Gastrocnemius medialis (tissue), 4 donors: ENCODE results near the gene RUNX1.

ENCODE experiments used
- POLR2A ChIP-seq, 2 donors: fragments of 450-650 bp; IDR thresholded peaks; one replicate each; pipeline ENCODE4 v1.6.1; 2017; ENCODE audit warnings: antibody characterized with exemption in 2 of 2, mild to moderate bottlenecking in 2 of 2, moderate library complexity in 2 of 2
- TF ChIP-seq, protein P1 (sequence below), 5 experiments: fragments of 450-650 bp in 3 of 5; fragments of 200-600 bp in 2 of 5; sonication (generic) in 2 of 5; IDR thresholded peaks in 4 of 5; conservative IDR thresholded peaks in 1 of 5; 1 replicate in 4 of 5; 2 replicates in 1 of 5; pipeline ENCODE4 v1.5.1; 2016 to 2019; ENCODE audit warnings: antibody characterized with exemption in 5 of 5, mild to moderate bottlenecking in 3 of 5, moderate library complexity in 3 of 5

DNA sequence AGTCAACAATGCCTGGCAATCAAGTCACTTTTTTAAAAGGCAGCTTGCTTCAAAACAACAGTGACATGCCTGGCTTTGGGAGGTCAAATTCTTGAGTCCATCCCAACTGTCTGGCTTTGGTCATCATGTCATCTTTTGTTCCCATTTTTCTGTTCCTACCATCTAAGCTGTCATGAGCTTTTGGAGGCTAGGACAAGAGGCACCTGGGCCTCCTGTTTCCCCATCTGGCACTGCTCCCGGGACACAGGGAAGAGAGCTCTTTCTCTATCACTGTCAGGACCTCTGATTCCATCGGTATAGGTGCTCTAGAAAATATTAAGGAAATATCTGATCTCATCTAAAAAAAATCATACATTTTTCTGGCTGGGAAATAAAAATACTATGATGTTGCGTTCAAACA is 224.0 kb downstream of the RUNX1 start:
- TF ChIP-seq, protein P1, sequence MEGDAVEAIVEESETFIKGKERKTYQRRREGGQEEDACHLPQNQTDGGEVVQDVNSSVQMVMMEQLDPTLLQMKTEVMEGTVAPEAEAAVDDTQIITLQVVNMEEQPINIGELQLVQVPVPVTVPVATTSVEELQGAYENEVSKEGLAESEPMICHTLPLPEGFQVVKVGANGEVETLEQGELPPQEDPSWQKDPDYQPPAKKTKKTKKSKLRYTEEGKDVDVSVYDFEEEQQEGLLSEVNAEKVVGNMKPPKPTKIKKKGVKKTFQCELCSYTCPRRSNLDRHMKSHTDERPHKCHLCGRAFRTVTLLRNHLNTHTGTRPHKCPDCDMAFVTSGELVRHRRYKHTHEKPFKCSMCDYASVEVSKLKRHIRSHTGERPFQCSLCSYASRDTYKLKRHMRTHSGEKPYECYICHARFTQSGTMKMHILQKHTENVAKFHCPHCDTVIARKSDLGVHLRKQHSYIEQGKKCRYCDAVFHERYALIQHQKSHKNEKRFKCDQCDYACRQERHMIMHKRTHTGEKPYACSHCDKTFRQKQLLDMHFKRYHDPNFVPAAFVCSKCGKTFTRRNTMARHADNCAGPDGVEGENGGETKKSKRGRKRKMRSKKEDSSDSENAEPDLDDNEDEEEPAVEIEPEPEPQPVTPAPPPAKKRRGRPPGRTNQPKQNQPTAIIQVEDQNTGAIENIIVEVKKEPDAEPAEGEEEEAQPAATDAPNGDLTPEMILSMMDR (IDR thresholded peaks at IDR 0.05 in 4 of 5, conservative IDR thresholded peaks at IDR 0.05 in 1 of 5): no peak
- TF ChIP-seq POLR2A (IDR thresholded peaks at IDR 0.05): no peak
